AG10803 (cell line): Measurements from ENCODE around the gene KCNN3.

Experiments used
- DNase-seq: peaks from one replicate; pipeline ENCODE4 v3.0.0; 2010; ENCODE audit warnings: low read depth
- H3K4me3 ChIP-seq: 2 replicates; pipeline ENCODE4 v1.5.1; 2011; ENCODE audit warnings: mild to moderate bottlenecking, low read length, control low read depth
- TF ChIP-seq, protein P1 (sequence below): conservative IDR thresholded peaks from 2 replicates; pipeline ENCODE4 v1.5.1; 2011; ENCODE audit warnings: mild to moderate bottlenecking, low read length, control low read depth, inconsistent platforms

The KCNN3 gene

DNA sequence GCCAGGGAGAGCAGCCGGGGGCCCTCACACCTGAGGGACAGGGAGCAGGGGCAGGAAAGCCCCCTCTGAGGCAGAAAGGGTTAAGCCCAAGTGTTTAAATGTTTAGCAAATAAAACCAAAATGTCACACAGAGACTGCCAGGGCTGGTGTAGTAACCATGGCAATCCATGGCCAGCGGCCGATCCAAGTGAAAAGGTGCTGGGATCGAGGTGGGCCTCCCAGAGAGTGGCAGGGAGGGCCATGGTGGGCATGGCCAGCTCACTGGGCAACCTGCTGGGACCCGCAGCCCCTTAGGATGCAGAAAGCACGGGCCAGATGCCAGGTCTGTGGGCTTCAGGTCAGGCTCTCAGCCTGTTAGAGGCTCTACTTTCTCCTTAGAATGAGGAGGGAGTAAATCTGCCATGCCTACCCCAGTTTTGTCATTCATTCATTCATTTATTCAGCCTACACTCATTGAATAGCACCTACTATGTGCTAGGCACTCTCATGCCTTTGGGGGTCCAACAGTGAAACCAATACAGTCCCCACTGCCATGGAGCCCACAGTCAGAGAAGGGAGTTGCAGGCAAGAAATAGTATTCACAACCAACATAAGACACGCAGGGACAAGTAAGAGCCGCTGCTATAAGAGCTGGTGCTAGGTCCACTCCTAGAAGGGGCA lies 56.1 kb downstream of the KCNN3 start:
- no peak overlapping the region for H3K4me3 ChIP-seq
- no peak for DNase-seq

GRCh38 chr1:154813300-154813816 lies 56.7 kb downstream of the KCNN3 start:
- DNase-seq, result no peak
- TF ChIP-seq, protein P1, sequence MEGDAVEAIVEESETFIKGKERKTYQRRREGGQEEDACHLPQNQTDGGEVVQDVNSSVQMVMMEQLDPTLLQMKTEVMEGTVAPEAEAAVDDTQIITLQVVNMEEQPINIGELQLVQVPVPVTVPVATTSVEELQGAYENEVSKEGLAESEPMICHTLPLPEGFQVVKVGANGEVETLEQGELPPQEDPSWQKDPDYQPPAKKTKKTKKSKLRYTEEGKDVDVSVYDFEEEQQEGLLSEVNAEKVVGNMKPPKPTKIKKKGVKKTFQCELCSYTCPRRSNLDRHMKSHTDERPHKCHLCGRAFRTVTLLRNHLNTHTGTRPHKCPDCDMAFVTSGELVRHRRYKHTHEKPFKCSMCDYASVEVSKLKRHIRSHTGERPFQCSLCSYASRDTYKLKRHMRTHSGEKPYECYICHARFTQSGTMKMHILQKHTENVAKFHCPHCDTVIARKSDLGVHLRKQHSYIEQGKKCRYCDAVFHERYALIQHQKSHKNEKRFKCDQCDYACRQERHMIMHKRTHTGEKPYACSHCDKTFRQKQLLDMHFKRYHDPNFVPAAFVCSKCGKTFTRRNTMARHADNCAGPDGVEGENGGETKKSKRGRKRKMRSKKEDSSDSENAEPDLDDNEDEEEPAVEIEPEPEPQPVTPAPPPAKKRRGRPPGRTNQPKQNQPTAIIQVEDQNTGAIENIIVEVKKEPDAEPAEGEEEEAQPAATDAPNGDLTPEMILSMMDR, result no peak
- H3K4me3 ChIP-seq, result no peak overlapping the region

More for the DNA sequence above, 56.1 kb downstream of the KCNN3 start:
- TF ChIP-seq, protein P1, result no peak

DNA sequence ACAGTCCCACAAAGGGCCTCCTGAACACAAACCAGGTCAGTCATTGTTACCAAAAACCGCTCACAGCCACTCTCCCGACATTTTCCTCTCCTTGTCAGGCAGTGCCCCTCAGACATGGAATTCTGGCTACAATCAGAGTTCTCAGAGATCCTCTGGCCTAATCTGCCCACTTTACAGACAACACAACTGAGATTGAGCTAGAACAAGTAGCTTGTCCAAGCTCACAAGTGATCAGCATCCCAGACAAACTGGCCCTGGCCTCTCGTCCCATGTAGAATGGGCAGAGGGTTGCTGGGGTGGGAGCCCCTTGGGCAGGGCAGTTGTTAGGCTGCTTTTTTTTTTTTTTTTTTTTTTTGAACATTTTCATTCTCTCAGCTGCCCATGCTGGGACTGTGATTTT lies 57.2 kb downstream of the KCNN3 start:
- H3K4me3 ChIP-seq, result no peak overlapping the region
- no peak for DNase-seq
- TF ChIP-seq, protein P1, result no peak

DNA sequence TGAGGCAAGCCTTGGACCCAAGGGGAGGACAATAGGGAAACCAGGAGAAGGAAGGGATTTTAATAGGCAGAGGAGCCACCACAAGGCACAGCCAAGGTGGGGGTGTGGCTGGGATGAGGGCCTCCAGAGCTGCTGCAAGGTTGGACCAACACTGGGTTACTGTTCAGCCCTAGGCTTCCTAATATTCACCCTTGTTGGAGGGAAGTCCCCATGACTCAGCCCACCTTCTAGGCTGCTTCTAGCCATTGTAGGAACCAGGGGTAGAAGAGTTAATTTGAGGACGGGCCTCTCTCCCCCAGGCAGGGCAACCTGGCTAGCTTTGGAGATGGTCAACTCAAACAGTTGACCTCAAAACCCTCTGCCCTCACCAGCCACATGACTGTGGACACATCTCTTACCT lies 59.5 kb downstream of the KCNN3 start:
- TF ChIP-seq, protein P1, result no peak
- no peak overlapping the region for H3K4me3 ChIP-seq
- DNase-seq, result no peak

GRCh38 chr1:154809436-154810413 lies 60.4 kb downstream of the KCNN3 start:
- DNase-seq, result peak; percentile 32
- TF ChIP-seq, protein P1, result no peak
- no peak overlapping the region for H3K4me3 ChIP-seq

GRCh38 chr1:154808909-154809262 lies 61.2 kb downstream of the KCNN3 start:
- DNase-seq, result no peak
- H3K4me3 ChIP-seq, result no peak overlapping the region
- TF ChIP-seq, protein P1, result no peak
